ENCODE results near the gene WWTR1.

WWTR1 gene

DNA sequence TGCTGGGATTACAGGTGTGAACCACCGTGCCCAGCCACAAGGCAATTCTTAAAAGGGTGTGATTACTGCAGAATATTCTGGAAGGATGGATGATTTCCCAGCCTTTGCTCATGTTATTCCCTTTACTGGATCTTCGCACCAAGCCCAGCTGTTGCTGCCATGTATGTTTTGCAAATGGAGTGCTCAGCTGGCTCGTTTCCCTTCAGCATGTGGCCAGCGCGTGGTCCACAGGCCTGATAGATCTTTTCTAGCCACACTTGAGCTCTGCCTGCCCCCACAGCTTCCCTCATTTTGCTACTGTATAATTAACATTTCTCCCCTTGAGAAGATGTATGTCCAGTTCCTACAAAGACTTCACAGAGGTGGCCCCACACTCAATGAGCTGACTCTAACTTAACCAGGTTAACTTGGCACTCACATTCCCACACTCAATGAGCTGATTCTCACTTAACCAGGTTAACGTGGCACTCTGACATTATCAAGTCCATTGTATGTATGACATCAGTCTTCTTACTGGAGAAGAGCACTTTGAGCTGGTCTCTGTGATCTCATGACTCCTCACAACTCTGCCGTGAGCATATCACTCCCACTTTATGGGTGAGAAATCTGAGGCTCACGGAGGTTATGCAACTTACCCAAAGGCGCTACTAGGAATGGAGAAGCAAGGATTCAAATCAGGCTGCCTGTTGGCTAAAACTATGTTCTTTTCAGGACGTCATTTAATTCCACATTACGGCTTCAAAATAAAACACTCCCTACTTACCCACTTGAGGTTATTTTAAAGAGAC, 134.1 kb downstream of the WWTR1 start:
- H3K4me3 ChIP-seq (replicated peaks; ENCODE audit: low read depth, low read length), result no peak overlapping the region
- TF ChIP-seq CTCF (IDR thresholded peaks at IDR 0.05; ENCODE audit: low read length, missing control alignments), result no peak
- no peak for DNase-seq (ENCODE audit: low read depth)

GRCh38 chr3:149519912-149520311, 137.9 kb downstream of the WWTR1 start:
- H3K4me3 ChIP-seq (replicated peaks; ENCODE audit: low read depth, low read length), result no peak overlapping the region
- no peak for TF ChIP-seq CTCF (IDR thresholded peaks at IDR 0.05; ENCODE audit: low read length, missing control alignments)
- no peak for DNase-seq (ENCODE audit: low read depth)

DNA sequence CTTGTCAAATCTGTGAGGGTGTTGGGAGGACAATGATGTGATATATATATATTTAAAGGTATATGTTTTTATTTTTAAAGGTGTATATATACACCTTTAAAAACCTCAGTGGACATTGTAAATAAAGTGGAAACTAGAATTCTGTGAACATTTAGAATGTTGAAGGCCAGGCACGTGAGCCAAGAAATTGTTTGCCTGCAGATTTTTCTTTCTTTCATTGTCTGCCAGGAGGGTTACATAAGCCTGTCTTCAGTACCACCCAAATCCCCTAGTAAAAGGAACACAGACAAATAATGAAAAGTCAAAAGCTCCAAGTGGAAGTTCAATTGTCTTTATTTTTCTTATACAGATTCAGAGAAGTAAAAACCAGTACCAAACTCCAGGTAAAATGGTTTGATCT, 140.9 kb downstream of the WWTR1 start:
- DNase-seq (ENCODE audit: low read depth), result no peak
- no peak overlapping the region for H3K4me3 ChIP-seq (replicated peaks; ENCODE audit: low read depth, low read length)
- TF ChIP-seq CTCF (IDR thresholded peaks at IDR 0.05; ENCODE audit: low read length, missing control alignments), result no peak

GRCh38 chr3:149515249-149515648, 142.6 kb downstream of the WWTR1 start:
- H3K4me3 ChIP-seq (replicated peaks; ENCODE audit: low read depth, low read length), result no peak overlapping the region
- no peak for DNase-seq (ENCODE audit: low read depth)
- TF ChIP-seq CTCF (IDR thresholded peaks at IDR 0.05; ENCODE audit: low read length, missing control alignments), result no peak

DNA sequence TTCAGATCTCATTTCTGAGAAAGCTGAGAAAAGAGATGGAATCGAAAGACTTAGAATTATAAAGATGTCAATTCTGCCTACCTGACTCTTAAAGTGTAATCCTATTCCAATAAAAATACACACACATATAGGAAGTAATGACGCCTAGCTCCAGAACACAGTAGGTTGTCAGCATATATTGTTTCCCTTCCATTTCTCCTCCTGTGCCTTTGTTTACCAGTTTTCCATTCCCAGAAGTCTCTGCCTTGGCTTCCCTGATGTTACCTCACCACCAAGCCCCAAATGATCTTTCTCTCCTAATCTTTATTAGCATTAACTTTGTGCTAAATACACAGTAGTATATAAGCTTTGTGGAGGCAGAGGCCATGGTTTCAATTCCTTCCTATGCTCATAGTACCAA, 143.4 kb downstream of the WWTR1 start:
- H3K4me3 ChIP-seq (replicated peaks; ENCODE audit: low read depth, low read length), result no peak overlapping the region
- no peak for TF ChIP-seq CTCF (IDR thresholded peaks at IDR 0.05; ENCODE audit: low read length, missing control alignments)
- DNase-seq (ENCODE audit: low read depth), result no peak

- H3K4me3 ChIP-seq (replicated peaks; ENCODE audit: low read depth, low read length), result no peak overlapping the region
- TF ChIP-seq CTCF (IDR thresholded peaks at IDR 0.05; ENCODE audit: low read length, missing control alignments), result peak; percentile 65
- peak; percentile 76 for DNase-seq (ENCODE audit: low read depth)
Measured at GRCh38 chr3:149512073-149512782, 145.6 kb downstream of the WWTR1 start.

Data from fibroblast of pulmonary artery (primary cell).